HEK293 (cell line): Measurements from ENCODE around the gene DLX2.

Experiments used
- CTCF ChIA-PET: fragments of 350-600 bp; formaldehyde crosslinking; extraction: SDS; loops from one replicate; lab custom pipeline; 2021; ENCODE audit warnings: antibody characterized with exemption; lab: Yijun Ruan, JAX
- POLR2A ChIA-PET: fragments of 300-600 bp; formaldehyde crosslinking; extraction: SDS; loops from one replicate; lab custom pipeline; 2020; ENCODE audit warnings: antibody characterized with exemption, inconsistent platforms; lab: Yijun Ruan, JAX
- H3K27ac ChIP-seq: fragments of 200-500 bp; sonication (Bioruptor generic); 2 replicates; pipeline ENCODE4 v1.5.1; 2014; ENCODE audit warnings: low read depth, low read length, control low read depth, inconsistent platforms; ENCODE audit errors: extremely low read depth
- H3K36me3 ChIP-seq, 2 experiments: fragments of 200-500 bp in 1 of 2; sonication (Bioruptor generic) in 1 of 2; 1 replicate in 1 of 2; 2 replicates in 1 of 2; pipeline ENCODE4 v1.5.1; 2014 to 2017; ENCODE audit warnings: inconsistent platforms in 2 of 2, low read length in 2 of 2; ENCODE audit not compliant: control insufficient read depth in 2 of 2, insufficient read depth in 1 of 2
- H3K4me1 ChIP-seq: fragments of 200-500 bp; sonication (Bioruptor generic); 2 replicates; pipeline ENCODE4 v1.5.1; 2014; ENCODE audit warnings: mild to moderate bottlenecking, low read length, inconsistent platforms; ENCODE audit not compliant: control insufficient read depth, insufficient read depth
- H3K4me3 ChIP-seq: 2 replicates; pipeline ENCODE4 v1.5.1; 2011; ENCODE audit warnings: low read depth, mild to moderate bottlenecking, control low read depth, low read length, moderate library complexity
- H3K9me3 ChIP-seq: fragments of 200-500 bp; sonication (Bioruptor generic); 2 replicates; pipeline ENCODE4 v1.5.1; 2014; ENCODE audit warnings: low read depth, low read length, inconsistent platforms; ENCODE audit not compliant: control insufficient read depth, insufficient read depth
- BCL11B ChIP-seq: fragments of 450-650 bp; formaldehyde crosslinking; IDR thresholded peaks from 2 replicates; pipeline ENCODE4 v1.5.1; 2016; ENCODE audit warnings: low read depth, missing biosample characterization, missing genetic modification characterization
- CTCF ChIP-seq: fragments of 450-650 bp; formaldehyde crosslinking; IDR thresholded peaks from 2 replicates; pipeline ENCODE4 v1.5.1; 2016; ENCODE audit warnings: missing biosample characterization, missing genetic modification characterization
- KLF17 ChIP-seq: fragments of 450-650 bp; formaldehyde crosslinking; IDR thresholded peaks from 2 replicates; pipeline ENCODE4 v1.5.1; 2016; ENCODE audit warnings: missing biosample characterization, missing genetic modification characterization
- KLF8 ChIP-seq: fragments of 450-650 bp; formaldehyde crosslinking; IDR thresholded peaks from 2 replicates; pipeline ENCODE4 v1.5.1; 2016; ENCODE audit warnings: missing biosample characterization, missing genetic modification characterization
- MZF1 ChIP-seq: fragments of 450-650 bp; formaldehyde crosslinking; IDR thresholded peaks from 2 replicates; pipeline ENCODE4 v1.5.1; 2017; ENCODE audit warnings: missing biosample characterization, missing genetic modification characterization, borderline replicate concordance
- PRDM10 ChIP-seq: fragments of 450-650 bp; formaldehyde crosslinking; IDR thresholded peaks from 2 replicates; pipeline ENCODE4 v1.5.1; 2016; ENCODE audit warnings: missing biosample characterization, missing genetic modification characterization
- REPIN1 ChIP-seq: fragments of 450-650 bp; formaldehyde crosslinking; IDR thresholded peaks from 2 replicates; pipeline ENCODE4 v1.5.1; 2017; ENCODE audit warnings: missing biosample characterization, missing genetic modification characterization, low read depth
- ZBTB11 ChIP-seq: fragments of 450-650 bp; formaldehyde crosslinking; conservative IDR thresholded peaks from 2 replicates; pipeline ENCODE4 v1.5.1; 2016; ENCODE audit warnings: low read depth, missing biosample characterization, missing genetic modification characterization
- ZBTB8A ChIP-seq: fragments of 450-650 bp; formaldehyde crosslinking; IDR thresholded peaks from 2 replicates; pipeline ENCODE4 v1.5.1; 2016; ENCODE audit warnings: missing biosample characterization, missing genetic modification characterization
- ZNF146 ChIP-seq: fragments of 450-650 bp; formaldehyde crosslinking; IDR thresholded peaks from 2 replicates; pipeline ENCODE4 v1.5.1; 2016; ENCODE audit warnings: missing biosample characterization, missing genetic modification characterization
- ZNF2 ChIP-seq: fragments of 450-650 bp; formaldehyde crosslinking; IDR thresholded peaks from 2 replicates; pipeline ENCODE4 v1.5.1; 2016; ENCODE audit warnings: missing biosample characterization, missing genetic modification characterization
- ZNF302 ChIP-seq: fragments of 450-650 bp; formaldehyde crosslinking; IDR thresholded peaks from 2 replicates; pipeline ENCODE4 v1.5.1; 2016; ENCODE audit warnings: missing biosample characterization, missing genetic modification characterization, low read depth
- ZNF394 ChIP-seq: fragments of 450-650 bp; formaldehyde crosslinking; IDR thresholded peaks from 2 replicates; pipeline ENCODE4 v1.5.1; 2016; ENCODE audit warnings: missing biosample characterization, missing genetic modification characterization, mild to moderate bottlenecking, moderate library complexity, borderline replicate concordance
- ZNF571 ChIP-seq: fragments of 450-650 bp; formaldehyde crosslinking; IDR thresholded peaks from 2 replicates; pipeline ENCODE4 v1.5.0; 2017; ENCODE audit warnings: missing biosample characterization, missing genetic modification characterization
- ZNF600 ChIP-seq: fragments of 450-650 bp; formaldehyde crosslinking; IDR thresholded peaks from 2 replicates; pipeline ENCODE4 v1.5.1; 2016; ENCODE audit warnings: missing biosample characterization, missing genetic modification characterization
- ZNF660 ChIP-seq: fragments of 450-650 bp; IDR thresholded peaks from 2 replicates; pipeline ENCODE4 v1.5.1; 2018; ENCODE audit warnings: missing biosample characterization, mild to moderate bottlenecking, missing genetic modification characterization
- ZNF704 ChIP-seq: fragments of 450-650 bp; formaldehyde crosslinking; IDR thresholded peaks from 2 replicates; pipeline ENCODE4 v1.5.1; 2016; ENCODE audit warnings: missing biosample characterization, missing genetic modification characterization
- ZNF776 ChIP-seq: fragments of 450-650 bp; formaldehyde crosslinking; IDR thresholded peaks from 2 replicates; pipeline ENCODE4 v1.5.0; 2017; ENCODE audit warnings: missing biosample characterization, missing genetic modification characterization, borderline replicate concordance
- ZNF791 ChIP-seq: fragments of 450-650 bp; formaldehyde crosslinking; IDR thresholded peaks from 2 replicates; pipeline ENCODE4 v1.5.1; 2016; ENCODE audit warnings: missing biosample characterization, missing genetic modification characterization

Gene DLX2

GRCh38 chr2:172103471-172104272 is 972 bp upstream of the DLX2 start (continued):
- TF ChIP-seq ZBTB11 (tag by site-specific recombination): no peak
- peak; percentile 57 for TF ChIP-seq PRDM10 (tag by site-specific recombination)
- TF ChIP-seq ZBTB8A (tag by site-specific recombination): 0 out of 2 replicates have a peak, but pooled peaks have one; percentile 13
- TF ChIP-seq ZNF2: 0 out of 2 replicates have a peak, but pooled peaks have one; percentile 26
- no peak for TF ChIP-seq ZNF571
- peak; percentile 84 for TF ChIP-seq CTCF
- peak; percentile 77; the same call in 1 of the 2 replicates for TF ChIP-seq ZNF660 (tag by site-specific recombination)
- TF ChIP-seq, all 188 proteins: peak for 17

GRCh38 chr2:172101821-172102390 is 794 bp downstream of the DLX2 start:
- Histone ChIP-seq H3K4me3 (peak overlapping the region; percentile 67), H3K36me3 (peaks cover 0 to 22% of the 10 kb centered on the region in 2 experiments; a peak in 1 of 3 replicates), H3K9me3 (no peaks in the 10 kb centered on the region), H3K27ac (peak overlapping the region; percentile 99), H3K4me1 (peaks cover 19% of the 10 kb centered on the region)
- CTCF ChIA-PET: interaction anchor here (0.5 to 4.5 kb wide), 6 partner anchors 18 to 401 kb away, joined by 3 to 31 read pairs (median 4); no protein-coding TSS in a partner anchor
- POLR2A ChIA-PET: interaction anchor here (0.6 to 8.7 kb wide), 17 partner anchors 12 to 400 kb away, joined by 3 to 82 read pairs (median 4); partner anchors contain the start of genes DLX1 and HAT1
- TF ChIP-seq MZF1 (tag by site-specific recombination) (no peak), ZNF302 (tag by site-specific recombination) (no peak), ZNF776 (tag by site-specific recombination) (no peak), ZNF704 (tag by site-specific recombination) (no peak), ZNF600 (tag by site-specific recombination) (0 out of 2 replicates have a peak, but pooled peaks have one; percentile 17), KLF17 (no peak), CTCF (no peak; the same call in 1 of the 2 replicates), REPIN1 (no peak), ZNF146 (tag by site-specific recombination) (no peak), BCL11B (tag by site-specific recombination) (0 out of 2 replicates have a peak, but pooled peaks have one; percentile 8), ZNF394 (peak; percentile 77; the same call in 1 of the 2 replicates), KLF8 (tag by site-specific recombination) (no peak; the same call in 1 of the 2 replicates), ZNF791 (no peak)
